GM18909 (cell line): ENCODE results near the gene MEFV.
A peak's percentile ranks its signal among the peaks of the same experiment; 100 is the strongest.
"Not testable (repeated sequence)": the region's sequence is repeated elsewhere in the genome, so short reads cannot be mapped to it uniquely, and the experiment has no call there.

Experiments used
- ATAC-seq: cut with Tn5 transposase; IDR thresholded peaks from one replicate; pipeline ENCODE4 v1.9.1; 2021; ENCODE audit warnings: mild to moderate bottlenecking; ENCODE audit not compliant: unreplicated experiment, poor library complexity

The MEFV gene

GRCh38 chr16:3271281-3271680, 14.8 kb upstream of the MEFV start:
- ATAC-seq = not testable (repeated sequence)

GRCh38 chr16:3270718-3271117, 14.3 kb upstream of the MEFV start:
- not testable (repeated sequence) for ATAC-seq

- ATAC-seq = no peak
Measured at GRCh38 chr16:3268294-3268693, 11.9 kb upstream of the MEFV start.

- no peak for ATAC-seq
Measured at GRCh38 chr16:3266873-3267537, 10.6 kb upstream of the MEFV start.

GRCh38 chr16:3264137-3265036, 8.0 kb upstream of the MEFV start:
- ATAC-seq = peak; percentile 85

- no peak for ATAC-seq
Measured at GRCh38 chr16:3262517-3262916, 6.1 kb upstream of the MEFV start.

GRCh38 chr16:3259836-3260235, 3.4 kb upstream of the MEFV start:
- ATAC-seq = no peak

GRCh38 chr16:3256866-3257465, 533 bp upstream of the MEFV start:
- ATAC-seq = no peak

- no peak for ATAC-seq
Measured at GRCh38 chr16:3254309-3254708, 2.1 kb downstream of the MEFV start.

- ATAC-seq = no peak
Measured at GRCh38 chr16:3252967-3253366, 3.5 kb downstream of the MEFV start.

- ATAC-seq = no peak
Measured at GRCh38 chr16:3249451-3249850, 7.0 kb downstream of the MEFV start.

GRCh38 chr16:3249020-3249419, 7.4 kb downstream of the MEFV start:
- ATAC-seq = no peak

GRCh38 chr16:3248596-3248995, 7.8 kb downstream of the MEFV start:
- no peak for ATAC-seq

GRCh38 chr16:3246876-3247275, 9.6 kb downstream of the MEFV start:
- ATAC-seq = no peak

- ATAC-seq = no peak
Measured at GRCh38 chr16:3246002-3246401, 10.4 kb downstream of the MEFV start.

GRCh38 chr16:3243882-3244281, 12.6 kb downstream of the MEFV start:
- no peak for ATAC-seq

- ATAC-seq = no peak
Measured at GRCh38 chr16:3242709-3243108, 13.7 kb downstream of the MEFV start.

- no peak for ATAC-seq
Measured at GRCh38 chr16:3241761-3242160, 14.7 kb downstream of the MEFV start.

GRCh38 chr16:3235856-3236669, 20.4 kb downstream of the MEFV start:
- no peak for ATAC-seq

GRCh38 chr16:3234857-3235561, 21.4 kb downstream of the MEFV start, which contains the start of gene ZNF200:
Gene ZNF200 (minus strand): TSS chr16:3235158. CDS start chr16:3233755, 1,403 bp downstream.
- ATAC-seq = peak; percentile 92
